ENCODE data around the gene COMMD3. TPM values are rescaled to one million over a fixed set of nuclear protein-coding genes. Genes with fewer than 3 reads are reported as not detected.
A peak's percentile ranks its signal among the peaks of the same experiment; 100 is the strongest.

The COMMD3 gene
- total RNA-seq: 10 to 100 TPM; 17.5 to 68.6 (median 24.6) TPM

DNA sequence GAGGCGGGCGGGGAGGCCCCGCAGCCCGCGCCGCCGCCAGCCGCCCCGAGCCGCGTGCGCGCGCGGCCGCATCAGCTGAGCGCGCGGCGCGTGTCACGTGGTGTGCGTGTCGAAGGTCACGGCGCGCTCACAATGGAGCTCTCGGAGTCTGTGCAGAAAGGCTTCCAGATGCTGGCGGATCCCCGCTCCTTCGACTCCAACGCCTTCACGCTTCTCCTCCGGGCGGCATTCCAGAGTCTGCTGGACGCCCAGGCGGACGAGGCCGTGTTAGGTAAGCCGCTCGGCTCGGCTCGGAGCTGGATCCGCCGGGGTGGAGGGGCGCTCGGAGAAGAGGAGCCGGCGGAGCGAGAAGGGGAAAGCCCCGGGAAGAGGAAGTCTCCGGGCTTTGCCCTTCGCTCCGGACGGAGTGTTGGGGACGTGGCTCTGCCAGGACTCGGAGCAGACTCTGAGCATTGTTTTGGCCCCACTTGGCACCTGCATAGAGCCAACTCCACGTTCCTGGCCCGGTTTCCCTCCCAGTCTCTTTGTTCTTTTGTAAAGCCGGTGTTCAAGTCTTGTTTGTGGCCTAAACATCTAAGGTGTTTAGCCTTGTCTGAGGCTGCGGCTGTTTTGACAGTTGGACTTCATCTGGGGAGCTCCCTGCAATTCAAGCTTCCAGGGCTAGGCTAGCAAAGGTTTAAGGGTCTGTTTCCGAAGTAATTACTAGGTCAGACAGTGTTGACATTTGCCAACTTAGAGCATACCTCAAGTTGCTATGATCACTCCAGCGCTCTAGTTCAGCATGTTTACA, at the start of gene COMMD3:
Gene COMMD3 (plus strand): TSS at position 103 of the 790 bp plus-strand sequence. CDS start 30 bp downstream, at position 133.
- H3K27ac ChIP-seq: peak within 1 kb of the TSS; percentile 89 to 96 (median 92)
- H3K9me3 ChIP-seq: no peaks in the 10 kb centered on the region
- TF ChIP-seq POLR2A (IDR thresholded peaks at IDR 0.05) (peak; percentile 72 to 76), EP300 (IDR thresholded peaks at IDR 0.05) (no peak), POLR2AphosphoS5 (IDR thresholded peaks at IDR 0.05) (peak; percentile 76), CTCF (IDR thresholded peaks at IDR 0.05) (no peak)
- peak within 1 kb of the TSS; percentile 76 to 99 for H3K4me3 ChIP-seq
- H3K4me1 ChIP-seq: peaks cover 5 to 41% (median 7%) of the 10 kb centered on the region in 3 donors
- ATAC-seq: peak; percentile 87
- H3K27me3 ChIP-seq: no peaks in the 10 kb centered on the region
- 0 to 10% methylated on average over 2 to 7 of the region's 63 CpGs for WGBS, 2 donors (ENCODE audit: low coverage in 1 of 2)
- no peaks in the 10 kb centered on the region for H3K36me3 ChIP-seq

- no peaks in the 10 kb centered on the region for H3K9me3 ChIP-seq
- ATAC-seq: no peak
- no peak overlapping the region for H3K27ac ChIP-seq
- H3K27me3 ChIP-seq: peaks cover 20% of the 10 kb centered on the region
- WGBS, 2 donors (ENCODE audit: low coverage in 1 of 2): 74 to 82% methylated on average over 2 of the region's 2 CpGs
- H3K4me3 ChIP-seq: no peak overlapping the region
- H3K36me3 ChIP-seq: no peaks in the 10 kb centered on the region
- TF ChIP-seq POLR2A (IDR thresholded peaks at IDR 0.05) (no peak), POLR2AphosphoS5 (IDR thresholded peaks at IDR 0.05) (no peak), EP300 (IDR thresholded peaks at IDR 0.05) (no peak), CTCF (IDR thresholded peaks at IDR 0.05) (no peak)
- H3K4me1 ChIP-seq: no peaks in the 10 kb centered on the region
These were observed 47.7 kb upstream of the COMMD3 start for GRCh38 chr10:22268503-22268902.

DNA sequence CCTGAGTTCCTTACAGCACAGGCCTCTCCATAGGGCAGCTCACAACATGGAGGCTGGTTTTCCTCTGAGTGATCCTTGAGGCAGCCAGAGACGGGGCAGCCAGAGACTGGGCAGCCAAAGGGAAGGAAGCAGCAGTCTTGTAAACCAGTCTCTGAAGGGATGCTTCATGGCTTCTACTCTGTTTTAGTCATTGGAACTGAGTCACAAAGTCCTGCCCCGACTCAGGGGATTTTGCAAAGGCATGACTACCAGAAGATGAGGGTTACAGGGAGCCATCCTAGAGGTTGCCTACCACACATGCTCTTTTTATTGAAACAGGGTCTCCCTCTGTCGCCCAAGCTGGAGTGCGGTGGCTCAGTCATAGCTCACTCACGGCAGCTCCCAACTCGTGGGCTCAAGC, 44.4 kb upstream of the COMMD3 start:
- Histone ChIP-seq H3K4me1 (no peaks in the 10 kb centered on the region), H3K4me3 (no peak overlapping the region), H3K9me3 (no peaks in the 10 kb centered on the region), H3K27me3 (no peaks in the 10 kb centered on the region), H3K36me3 (no peaks in the 10 kb centered on the region), H3K27ac (no peak overlapping the region)
- WGBS, 2 donors (ENCODE audit: low coverage in 1 of 2): 91% methylated on average over 5 of the region's 6 CpGs; no CpG with 5 or more reads in 1 of the 2 donors
- TF ChIP-seq CTCF (IDR thresholded peaks at IDR 0.05) (no peak), POLR2AphosphoS5 (IDR thresholded peaks at IDR 0.05) (no peak), EP300 (IDR thresholded peaks at IDR 0.05) (no peak), POLR2A (IDR thresholded peaks at IDR 0.05) (no peak)
- ATAC-seq: no peak

GRCh38 chr10:22278441-22278782, 37.8 kb upstream of the COMMD3 start:
- no peak overlapping the region for H3K4me3 ChIP-seq
- H3K27ac ChIP-seq: no peak overlapping the region
- no peak for ATAC-seq
- no peaks in the 10 kb centered on the region for H3K36me3 ChIP-seq
- WGBS, 2 donors (ENCODE audit: low coverage in 1 of 2): 89 to 94% methylated on average over 1 to 4 of the region's 4 CpGs
- H3K4me1 ChIP-seq: no peaks in the 10 kb centered on the region
- H3K27me3 ChIP-seq: peaks cover 8% of the 10 kb centered on the region
- no peak for TF ChIP-seq CTCF (IDR thresholded peaks at IDR 0.05)
- no peak for TF ChIP-seq POLR2AphosphoS5 (IDR thresholded peaks at IDR 0.05)
- no peak for TF ChIP-seq POLR2A (IDR thresholded peaks at IDR 0.05)
- no peaks in the 10 kb centered on the region for H3K9me3 ChIP-seq

DNA sequence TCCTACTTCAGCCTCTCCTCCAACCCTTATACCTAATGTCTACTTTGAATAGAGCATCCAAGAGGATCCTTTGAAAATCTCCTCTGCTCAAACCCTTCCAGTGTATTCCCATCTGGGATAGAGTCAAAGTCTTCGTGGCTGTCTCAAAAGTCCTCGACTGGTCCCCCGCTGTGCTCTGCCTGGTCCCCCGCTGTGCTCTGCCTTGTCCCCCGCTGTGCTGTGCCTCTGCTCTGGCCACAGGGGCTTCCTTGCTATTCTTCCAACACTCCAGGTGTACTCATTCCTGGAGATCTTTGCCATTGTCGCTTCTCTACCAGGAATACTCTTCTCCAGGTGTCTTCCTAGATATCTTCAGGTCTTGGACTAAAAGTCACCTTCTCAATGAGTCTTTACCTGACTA, 36.1 kb upstream of the COMMD3 start:
- WGBS, 2 donors (ENCODE audit: low coverage in 1 of 2): 49% methylated on average over 6 of the region's 6 CpGs; no CpG with 5 or more reads in 1 of the 2 donors

More for the DNA sequence above, 36.1 kb upstream of the COMMD3 start:
- H3K36me3 ChIP-seq: no peaks in the 10 kb centered on the region
- H3K4me1 ChIP-seq: no peaks in the 10 kb centered on the region
- TF ChIP-seq POLR2A (IDR thresholded peaks at IDR 0.05) (no peak), CTCF (IDR thresholded peaks at IDR 0.05) (no peak), POLR2AphosphoS5 (IDR thresholded peaks at IDR 0.05) (no peak), EP300 (IDR thresholded peaks at IDR 0.05) (no peak)
- no peaks in the 10 kb centered on the region for H3K9me3 ChIP-seq
- no peak for ATAC-seq
- H3K4me3 ChIP-seq: no peak overlapping the region
- H3K27ac ChIP-seq: no peak overlapping the region
- peaks cover 8% of the 10 kb centered on the region for H3K27me3 ChIP-seq

Data from gastroesophageal sphincter (tissue), 4 donors.